ENCODE data around the gene GPHN.

DNA sequence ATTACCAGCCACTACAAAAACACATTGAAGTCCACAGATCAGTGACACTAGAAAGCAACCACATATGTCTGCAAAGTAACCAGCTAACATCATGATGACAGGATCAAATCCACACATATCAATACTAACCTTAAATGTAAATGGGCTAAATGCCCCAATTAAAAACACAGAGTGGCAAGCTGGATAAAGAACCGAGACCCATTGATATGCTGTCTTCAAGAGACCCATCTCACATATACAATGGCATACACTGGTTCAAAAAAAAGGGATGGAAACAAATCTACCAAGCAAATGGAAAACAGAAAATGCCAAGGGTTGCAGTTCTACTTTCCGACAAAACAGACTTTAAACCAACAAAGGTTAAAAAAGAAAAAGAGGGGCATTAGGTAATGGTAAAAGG lies 307.7 kb downstream of the GPHN start:
- TF ChIP-seq, protein P1, sequence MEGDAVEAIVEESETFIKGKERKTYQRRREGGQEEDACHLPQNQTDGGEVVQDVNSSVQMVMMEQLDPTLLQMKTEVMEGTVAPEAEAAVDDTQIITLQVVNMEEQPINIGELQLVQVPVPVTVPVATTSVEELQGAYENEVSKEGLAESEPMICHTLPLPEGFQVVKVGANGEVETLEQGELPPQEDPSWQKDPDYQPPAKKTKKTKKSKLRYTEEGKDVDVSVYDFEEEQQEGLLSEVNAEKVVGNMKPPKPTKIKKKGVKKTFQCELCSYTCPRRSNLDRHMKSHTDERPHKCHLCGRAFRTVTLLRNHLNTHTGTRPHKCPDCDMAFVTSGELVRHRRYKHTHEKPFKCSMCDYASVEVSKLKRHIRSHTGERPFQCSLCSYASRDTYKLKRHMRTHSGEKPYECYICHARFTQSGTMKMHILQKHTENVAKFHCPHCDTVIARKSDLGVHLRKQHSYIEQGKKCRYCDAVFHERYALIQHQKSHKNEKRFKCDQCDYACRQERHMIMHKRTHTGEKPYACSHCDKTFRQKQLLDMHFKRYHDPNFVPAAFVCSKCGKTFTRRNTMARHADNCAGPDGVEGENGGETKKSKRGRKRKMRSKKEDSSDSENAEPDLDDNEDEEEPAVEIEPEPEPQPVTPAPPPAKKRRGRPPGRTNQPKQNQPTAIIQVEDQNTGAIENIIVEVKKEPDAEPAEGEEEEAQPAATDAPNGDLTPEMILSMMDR (IDR thresholded peaks at IDR 0.05): no peak
- TF ChIP-seq, protein P2, sequence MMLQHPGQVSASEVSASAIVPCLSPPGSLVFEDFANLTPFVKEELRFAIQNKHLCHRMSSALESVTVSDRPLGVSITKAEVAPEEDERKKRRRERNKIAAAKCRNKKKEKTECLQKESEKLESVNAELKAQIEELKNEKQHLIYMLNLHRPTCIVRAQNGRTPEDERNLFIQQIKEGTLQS (CRISPR knock-in tag; conservative IDR thresholded peaks at IDR 0.05): no peak
- no peak for TF ChIP-seq ATF1 (CRISPR knock-in tag; IDR thresholded peaks at IDR 0.05)
- TF ChIP-seq, protein P3, sequence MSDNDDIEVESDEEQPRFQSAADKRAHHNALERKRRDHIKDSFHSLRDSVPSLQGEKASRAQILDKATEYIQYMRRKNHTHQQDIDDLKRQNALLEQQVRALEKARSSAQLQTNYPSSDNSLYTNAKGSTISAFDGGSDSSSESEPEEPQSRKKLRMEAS (CRISPR knock-in tag; IDR thresholded peaks at IDR 0.05): no peak
